Putamen (tissue), 1 donor: ENCODE results near the gene KCNIP3.
A peak's percentile ranks its signal among the peaks of the same experiment; 100 is the strongest.
"Not testable (repeated sequence)": the region's sequence is repeated elsewhere in the genome, so short reads cannot be mapped to it uniquely, and the experiment has no call there.

ENCODE experiments used
- DNase-seq: peaks from one replicate; pipeline ENCODE4 v3.0.0-alpha.2; 2016; ENCODE audit warnings: low spot score

The KCNIP3 gene

GRCh38 chr2:95296880-95297487 is at the start of gene KCNIP3:
Gene KCNIP3 (plus strand): TSS chr2:95297347. CDS start chr2:95297439, 92 bp downstream.
- DNase-seq: peak; percentile 68

GRCh38 chr2:95258271-95258670 is 38.9 kb upstream of the KCNIP3 start:
- no peak for DNase-seq

- no peak for DNase-seq
Observed at GRCh38 chr2:95260028-95261023, 36.8 kb upstream of the KCNIP3 start.

GRCh38 chr2:95261602-95262001 is 35.5 kb upstream of the KCNIP3 start:
- DNase-seq: no peak

GRCh38 chr2:95262896-95263542 is 34.1 kb upstream of the KCNIP3 start:
- peak; percentile 8 for DNase-seq

GRCh38 chr2:95264624-95265023 is 32.5 kb upstream of the KCNIP3 start:
- peak; percentile 58 for DNase-seq

GRCh38 chr2:95265182-95265581 is 32.0 kb upstream of the KCNIP3 start:
- DNase-seq: no peak

GRCh38 chr2:95266781-95267430 is 30.2 kb upstream of the KCNIP3 start:
- DNase-seq: no peak

GRCh38 chr2:95267458-95268210 is 29.5 kb upstream of the KCNIP3 start:
- DNase-seq: no peak

GRCh38 chr2:95268211-95269035 is 28.7 kb upstream of the KCNIP3 start:
- no peak for DNase-seq

GRCh38 chr2:95269036-95269680 is 28.0 kb upstream of the KCNIP3 start:
- no peak for DNase-seq

- DNase-seq: not testable (repeated sequence)
Observed at GRCh38 chr2:95269745-95270144, 27.4 kb upstream of the KCNIP3 start.

GRCh38 chr2:95270541-95271081 is 26.5 kb upstream of the KCNIP3 start:
- DNase-seq: no peak

GRCh38 chr2:95271381-95271971 is 25.7 kb upstream of the KCNIP3 start:
- no peak for DNase-seq

GRCh38 chr2:95272299-95272751 is 24.8 kb upstream of the KCNIP3 start:
- DNase-seq: no peak

- no peak for DNase-seq
Observed at GRCh38 chr2:95272781-95273180, 24.4 kb upstream of the KCNIP3 start.

- no peak for DNase-seq
Observed at GRCh38 chr2:95273566-95274290, 23.4 kb upstream of the KCNIP3 start.
